ENCODE measurements around the gene HOXB9. TPM values are rescaled to one million over a fixed set of nuclear protein-coding genes. Genes with fewer than 3 reads are reported as not detected.

Gene HOXB9
- total and polyA plus RNA-seq, 9 of the 15 experiments (the other 6 are each of a cell fraction or from before 2014, with no cell fraction given): 3.1 to 196 (median 77.6) TPM

DNA sequence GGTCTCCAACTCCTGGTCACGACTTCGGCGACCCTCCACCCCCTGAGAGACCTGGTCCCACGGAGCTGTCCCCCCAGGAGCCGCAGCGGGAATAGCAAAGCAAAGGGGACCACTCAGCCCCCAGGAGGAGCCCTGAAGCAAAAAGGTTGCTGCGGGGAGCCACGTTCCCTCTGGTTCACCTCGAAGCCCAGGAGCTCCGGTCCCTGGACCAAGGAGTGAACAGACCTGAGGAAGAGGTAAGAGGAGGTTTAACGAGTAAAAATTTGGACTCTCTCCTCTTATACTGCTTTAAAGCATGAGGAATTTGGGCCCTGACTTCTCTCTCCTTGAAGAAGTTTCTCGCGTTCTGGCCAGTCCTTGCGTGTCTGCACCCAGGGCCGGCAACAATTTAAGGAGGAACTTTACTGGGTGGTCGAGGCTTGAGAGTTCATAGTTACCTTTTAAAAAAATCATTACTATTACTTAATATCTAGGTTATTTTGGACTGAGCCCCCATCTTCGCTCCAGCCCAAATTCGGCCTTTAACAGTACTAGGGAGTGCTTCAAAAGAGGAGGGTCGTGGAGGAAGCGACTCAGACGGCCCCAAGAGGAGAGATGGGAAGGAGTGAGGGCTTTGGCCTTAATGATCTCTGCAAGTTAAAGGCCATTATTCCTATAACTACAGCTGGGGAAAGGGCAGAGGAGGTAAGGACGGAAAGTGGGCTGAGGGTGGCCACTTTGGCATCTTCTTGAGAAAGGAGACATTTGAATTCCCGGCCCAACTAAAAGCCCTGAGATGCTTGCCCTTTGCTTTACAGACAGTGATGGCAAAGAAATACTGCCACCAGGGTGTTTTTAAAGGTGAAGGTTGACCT is 16.9 kb upstream of the HOXB9 start:
- no peaks in the 10 kb centered on the region for H4K20me1 ChIP-seq (replicated peaks; ENCODE audit: control insufficient read depth, insufficient read depth, low read length)
- no peak for ATAC-seq
- no TSS peak for BruUV-seq (replicated peaks)
- no peaks in the 10 kb centered on the region for H3K36me3 ChIP-seq (ENCODE audit: control insufficient read depth, insufficient read depth, low read length)
- intact Hi-C loops (cut with micrococcal nuclease) (no loop called here), in situ Hi-C loops (cut with MboI) (no loop called here)
- no peak overlapping the region for H3K9ac ChIP-seq (ENCODE audit: insufficient read depth in 1 of 2, low read depth in 2 of 2, low read length in 2 of 2)
- FAIRE-seq: no peak
- no peaks in the 10 kb centered on the region for H3K27me3 ChIP-seq (ENCODE audit: control insufficient read depth in 2 of 2, insufficient read depth in 2 of 2, low read length in 2 of 2)
- H3K4me3 ChIP-seq: no peak overlapping the region
- no peak for DNase-seq (ENCODE audit: extremely low read depth in 1 of 4, low spot score in 3 of 4)
- WGBS (ENCODE audit: insufficient coverage, low coverage, missing lambda C conversion rate): 70% methylated on average over 21 of the region's 23 CpGs
- peaks cover 26 to 44% of the 10 kb centered on the region in 2 experiments; a peak in 4 of 5 replicates for H3K4me1 ChIP-seq (replicated peaks in 1 of 2; ENCODE audit: control insufficient read depth in 2 of 2, insufficient read depth in 2 of 2, low read length in 2 of 2)
- H3K9me1 ChIP-seq (ENCODE audit: control insufficient read depth, insufficient read depth, low read length): peaks cover 4% of the 10 kb centered on the region
- H3K9me3 ChIP-seq (replicated peaks; ENCODE audit: control insufficient read depth, insufficient read depth, low read depth, low read length): no peaks in the 10 kb centered on the region
- CTCF ChIA-PET (ENCODE audit: low intra/inter-chr PET ratio): interaction anchor here (0.6 to 0.7 kb wide), 2 partner anchors 316 to 795 kb away, joined by 3 read pairs; no protein-coding TSS in a partner anchor
- H2AFZ ChIP-seq (ENCODE audit: low read depth, low read length): no peak overlapping the region
- peaks cover 41% of the 10 kb centered on the region for H3K79me2 ChIP-seq (ENCODE audit: control insufficient read depth, insufficient read depth, low read length)
- H3K4me2 ChIP-seq (ENCODE audit: insufficient read depth, low read length): no peak overlapping the region
- TF ChIP-seq ZNF263 (CRISPR knock-in tag; IDR thresholded peaks at IDR 0.05; ENCODE audit: borderline replicate concordance) (no peak), CC2D1A (IDR thresholded peaks at IDR 0.05) (no peak), FOS (IDR thresholded peaks at IDR 0.05; ENCODE audit: extremely low read depth, insufficient read length) (no peak), ESRRB (CRISPR knock-in tag; IDR thresholded peaks at IDR 0.05; ENCODE audit: borderline replicate concordance) (no peak), MAFK (IDR thresholded peaks at IDR 0.05; ENCODE audit: low read length) (no peak), NCOA4 (IDR thresholded peaks at IDR 0.05; ENCODE audit: partially characterized antibody) (no peak), POLR2B (IDR thresholded peaks at IDR 0.05; ENCODE audit: low read depth, partially characterized antibody) (no peak), SIN3B (IDR thresholded peaks at IDR 0.05; ENCODE audit: low read depth) (no peak), CHCHD3 (CRISPR knock-in tag; IDR thresholded peaks at IDR 0.05) (no peak), TGIF2 (CRISPR knock-in tag; IDR thresholded peaks at IDR 0.05) (no peak), MED1 (CRISPR knock-in tag; IDR thresholded peaks at IDR 0.05; ENCODE audit: borderline replicate concordance) (no peak), MTA3 (IDR thresholded peaks at IDR 0.05; ENCODE audit: borderline replicate concordance) (no peak), SMAD4 (CRISPR knock-in tag; conservative IDR thresholded peaks at IDR 0.05) (no peak)
- TF ChIP-seq, protein P1, sequence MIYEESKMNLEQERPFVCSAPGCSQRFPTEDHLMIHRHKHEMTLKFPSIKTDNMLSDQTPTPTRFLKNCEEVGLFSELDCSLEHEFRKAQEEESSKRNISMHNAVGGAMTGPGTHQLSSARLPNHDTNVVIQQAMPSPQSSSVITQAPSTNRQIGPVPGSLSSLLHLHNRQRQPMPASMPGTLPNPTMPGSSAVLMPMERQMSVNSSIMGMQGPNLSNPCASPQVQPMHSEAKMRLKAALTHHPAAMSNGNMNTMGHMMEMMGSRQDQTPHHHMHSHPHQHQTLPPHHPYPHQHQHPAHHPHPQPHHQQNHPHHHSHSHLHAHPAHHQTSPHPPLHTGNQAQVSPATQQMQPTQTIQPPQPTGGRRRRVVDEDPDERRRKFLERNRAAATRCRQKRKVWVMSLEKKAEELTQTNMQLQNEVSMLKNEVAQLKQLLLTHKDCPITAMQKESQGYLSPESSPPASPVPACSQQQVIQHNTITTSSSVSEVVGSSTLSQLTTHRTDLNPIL (CRISPR knock-in tag; IDR thresholded peaks at IDR 0.05): no peak
- TF ChIP-seq, protein P2, sequence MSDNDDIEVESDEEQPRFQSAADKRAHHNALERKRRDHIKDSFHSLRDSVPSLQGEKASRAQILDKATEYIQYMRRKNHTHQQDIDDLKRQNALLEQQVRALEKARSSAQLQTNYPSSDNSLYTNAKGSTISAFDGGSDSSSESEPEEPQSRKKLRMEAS (CRISPR knock-in tag; IDR thresholded peaks at IDR 0.05): no peak
- POLR2A ChIA-PET: interaction anchor here (1.2 to 5.1 kb wide), 3 partner anchors 14 to 29 kb away, joined by 3 to 14 read pairs (median 5); partner anchors contain the start of gene HOXB9
- H3K27ac ChIP-seq (ENCODE audit: extremely low read depth, low read depth, low read length): no peak overlapping the region

All from K562 (cell line).